NAMALWA (cell line): ENCODE data around the gene MYL6B.
A peak's percentile ranks its signal among the peaks of the same experiment; 100 is the strongest.

Source experiments
- DNase-seq: peaks from one replicate; pipeline ENCODE4 v3.0.0-alpha.2; 2015; ENCODE audit warnings: low spot score

Gene MYL6B

GRCh38 chr12:56152132-56152755 is at the start of gene MYL6B:
Gene MYL6B, plus strand, starts transcription at chr12:56152587. Its CDS starts 1,332 bp downstream, at chr12:56153919.
- DNase-seq, result peak; percentile 95

DNA sequence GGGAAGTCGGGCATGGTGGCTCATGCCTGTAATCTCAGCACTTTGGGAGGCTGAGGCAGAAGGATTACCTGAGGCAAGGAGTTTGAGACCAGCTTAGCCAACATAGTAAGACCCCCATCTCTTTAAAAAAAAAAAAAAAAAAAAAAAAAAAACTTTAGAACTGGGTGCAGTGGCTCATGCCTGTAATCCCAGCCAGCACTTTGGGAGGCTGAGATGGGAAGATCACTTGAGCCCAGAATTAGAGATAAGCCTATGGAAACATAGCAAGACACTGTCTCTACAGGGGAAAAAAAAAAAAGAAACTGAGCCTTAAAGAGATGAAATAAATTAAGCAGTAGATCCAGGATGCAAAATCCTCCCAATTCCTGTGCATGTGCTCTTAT is 49.7 kb upstream of the MYL6B start:
- no peak for DNase-seq

GRCh38 chr12:56103066-56103711 is 49.2 kb upstream of the MYL6B start:
- DNase-seq, result no peak

GRCh38 chr12:56103823-56104108 is 48.6 kb upstream of the MYL6B start:
- no peak for DNase-seq

DNA sequence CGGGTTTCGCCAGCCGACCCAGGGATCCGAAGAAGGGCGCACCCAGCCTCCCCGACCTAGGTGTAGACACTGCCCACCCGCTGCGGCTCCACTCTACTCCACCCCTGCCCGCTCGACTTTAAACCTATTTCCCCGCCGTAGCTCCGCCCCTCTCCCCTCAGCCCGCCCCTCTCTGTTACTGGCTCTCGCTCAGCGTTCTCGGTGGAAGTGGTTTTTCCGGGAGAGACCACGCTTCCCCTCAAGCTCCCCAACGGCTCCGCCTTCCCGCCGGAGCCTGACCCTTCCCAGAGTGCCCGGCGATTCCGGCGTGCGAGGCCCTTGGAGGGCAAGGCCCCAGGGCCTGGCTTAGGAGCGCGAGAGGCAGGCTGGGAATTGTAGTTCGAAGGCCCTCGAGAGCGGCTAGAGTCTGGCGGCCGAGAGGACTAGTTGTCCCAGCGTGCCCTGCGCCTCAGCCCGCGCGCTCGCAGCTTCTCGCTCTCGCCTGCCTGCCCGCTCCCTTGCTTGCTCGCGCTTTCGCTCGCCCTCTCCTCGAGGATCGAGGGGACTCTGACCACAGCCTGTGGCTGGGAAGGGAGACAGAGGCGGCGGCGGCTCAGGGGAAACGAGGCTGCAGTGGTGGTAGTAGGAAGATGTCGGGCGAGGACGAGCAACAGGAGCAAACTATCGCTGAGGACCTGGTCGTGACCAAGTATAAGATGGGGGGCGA is 48.1 kb upstream of the MYL6B start, which contains the start of gene PA2G4:
PA2G4 (plus strand) TSS at position 451 of the 706 bp plus-strand sequence; CDS start at position 630, 179 bp downstream.
- DNase-seq, result peak; percentile 99

GRCh38 chr12:56104815-56105608 is 47.4 kb upstream of the MYL6B start:
- DNase-seq, result peak; percentile 50

DNA sequence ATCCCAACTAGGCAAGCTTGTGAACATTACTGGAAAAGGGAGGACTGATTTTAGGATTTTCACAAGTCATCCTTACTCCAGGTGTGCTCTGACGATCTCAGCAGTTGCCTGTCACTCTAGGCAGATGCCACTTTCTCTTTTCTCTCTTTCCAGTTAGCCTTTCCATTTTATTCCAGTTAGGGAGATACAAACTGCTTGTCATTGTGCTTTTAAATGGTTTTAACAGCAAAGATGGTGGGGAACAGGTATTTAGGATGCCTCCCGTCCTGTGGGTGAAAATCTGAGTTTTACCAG is 46.8 kb upstream of the MYL6B start:
- no peak for DNase-seq

- no peak for DNase-seq
Measured at GRCh38 chr12:56107242-56107641, 45.1 kb upstream of the MYL6B start.

- DNase-seq, result no peak
Measured at GRCh38 chr12:56110571-56110970, 41.8 kb upstream of the MYL6B start.

DNA sequence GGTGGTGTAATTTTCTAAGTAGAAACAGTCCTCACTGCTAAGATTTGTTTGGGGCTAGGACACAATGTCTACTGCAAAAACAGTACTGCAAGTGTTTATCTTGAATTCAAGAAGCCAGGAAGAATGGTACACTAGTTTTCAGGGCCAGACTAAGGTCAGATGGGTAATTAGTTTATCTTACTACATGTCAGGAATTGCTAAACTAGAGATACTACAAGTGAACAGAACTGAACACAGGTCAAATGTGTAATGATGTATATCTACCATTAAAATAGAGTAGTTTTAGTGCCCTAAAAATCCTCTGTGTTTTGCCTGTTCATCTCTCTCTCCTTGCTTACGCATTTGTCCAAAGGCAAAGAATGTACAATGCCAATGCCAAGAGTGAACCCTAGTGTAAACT is 38.3 kb upstream of the MYL6B start:
- no peak for DNase-seq

DNA sequence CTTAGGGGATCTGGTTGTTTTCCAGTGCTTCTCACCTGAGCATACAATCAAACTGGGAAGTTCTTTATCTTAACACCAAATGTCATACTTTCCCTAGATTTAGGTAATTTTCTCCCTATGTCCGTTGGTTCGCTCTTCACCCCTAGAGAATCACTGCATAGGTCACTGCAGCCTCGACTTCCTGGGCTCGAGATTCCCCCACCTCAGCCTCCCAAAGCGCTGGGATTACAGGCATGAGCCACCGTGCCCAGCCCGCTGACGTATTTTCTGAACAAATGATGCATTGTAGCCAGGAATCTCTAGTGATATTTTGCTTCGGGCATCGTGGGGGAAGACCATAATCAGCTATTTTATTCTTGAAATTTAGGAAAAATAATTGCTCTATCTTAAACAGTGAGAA is 37.1 kb upstream of the MYL6B start:
- no peak for DNase-seq

DNA sequence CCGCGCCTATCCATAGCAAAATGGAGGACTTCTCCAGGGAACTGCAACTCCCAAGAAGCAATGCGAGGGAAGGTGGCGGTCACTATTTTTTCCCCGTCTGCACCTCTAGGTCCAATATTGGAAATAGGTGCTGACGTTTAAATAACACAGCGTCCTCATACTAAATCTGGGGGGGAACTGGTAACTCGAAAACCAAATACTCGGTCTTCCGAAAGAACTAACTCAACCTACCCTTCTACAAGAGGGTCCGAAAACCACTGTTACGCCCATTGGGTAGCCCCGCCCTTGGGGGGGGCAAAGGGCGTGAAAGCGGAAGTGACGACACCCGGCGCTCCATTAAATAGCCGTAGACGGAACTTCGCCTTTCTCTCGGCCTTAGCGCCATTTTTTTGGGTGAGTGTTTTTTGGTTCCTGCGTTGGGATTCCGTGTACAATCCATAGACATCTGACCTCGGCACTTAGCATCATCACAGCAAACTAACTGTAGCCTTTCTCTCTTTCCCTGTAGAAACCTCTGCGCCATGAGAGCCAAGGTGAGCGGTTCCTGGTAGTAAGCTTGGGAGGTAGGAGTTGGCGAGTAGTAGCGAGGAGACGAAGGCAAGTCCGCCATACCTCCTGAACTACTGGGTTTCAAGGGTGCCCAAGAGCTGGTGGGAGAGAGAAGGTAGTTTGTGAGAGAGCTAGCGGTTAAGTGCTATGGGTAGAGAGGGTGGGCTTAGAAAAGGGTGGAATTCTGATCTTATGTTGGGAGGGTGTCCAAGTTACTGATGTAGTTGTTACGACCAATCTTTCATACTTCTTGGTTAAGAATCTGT is 35.9 kb upstream of the MYL6B start, which contains the start of gene RPL41:
RPL41 (plus strand) TSS at position 367 of the 815 bp plus-strand sequence.
- DNase-seq, result peak; percentile 97

DNA sequence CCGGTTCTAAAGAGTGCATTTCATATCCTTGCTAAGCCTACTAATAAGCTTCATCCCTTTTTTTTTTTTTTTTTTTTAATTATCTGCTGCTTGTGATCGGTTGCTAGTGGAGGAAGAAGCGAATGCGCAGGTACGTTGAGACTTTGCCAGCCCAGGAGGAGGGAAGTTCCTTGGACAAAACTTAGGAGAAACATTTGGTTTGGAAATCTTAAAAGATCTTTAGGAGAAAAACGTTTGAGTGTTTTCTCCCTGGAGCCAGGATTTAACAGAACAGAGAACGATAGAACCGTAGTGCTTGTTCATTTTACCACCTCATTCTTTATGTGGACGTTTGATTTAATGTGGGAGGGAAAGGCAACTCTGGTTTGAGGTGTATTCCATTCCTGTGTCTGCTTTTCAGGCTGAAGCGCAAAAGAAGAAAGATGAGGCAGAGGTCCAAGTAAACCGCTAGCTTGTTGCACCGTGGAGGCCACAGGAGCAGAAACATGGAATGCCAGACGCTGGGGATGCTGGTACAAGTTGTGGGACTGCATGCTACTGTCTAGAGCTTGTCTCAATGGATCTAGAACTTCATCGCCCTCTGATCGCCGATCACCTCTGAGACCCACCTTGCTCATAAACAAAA is 35.2 kb upstream of the MYL6B start:
- DNase-seq, result peak; percentile 52

DNA sequence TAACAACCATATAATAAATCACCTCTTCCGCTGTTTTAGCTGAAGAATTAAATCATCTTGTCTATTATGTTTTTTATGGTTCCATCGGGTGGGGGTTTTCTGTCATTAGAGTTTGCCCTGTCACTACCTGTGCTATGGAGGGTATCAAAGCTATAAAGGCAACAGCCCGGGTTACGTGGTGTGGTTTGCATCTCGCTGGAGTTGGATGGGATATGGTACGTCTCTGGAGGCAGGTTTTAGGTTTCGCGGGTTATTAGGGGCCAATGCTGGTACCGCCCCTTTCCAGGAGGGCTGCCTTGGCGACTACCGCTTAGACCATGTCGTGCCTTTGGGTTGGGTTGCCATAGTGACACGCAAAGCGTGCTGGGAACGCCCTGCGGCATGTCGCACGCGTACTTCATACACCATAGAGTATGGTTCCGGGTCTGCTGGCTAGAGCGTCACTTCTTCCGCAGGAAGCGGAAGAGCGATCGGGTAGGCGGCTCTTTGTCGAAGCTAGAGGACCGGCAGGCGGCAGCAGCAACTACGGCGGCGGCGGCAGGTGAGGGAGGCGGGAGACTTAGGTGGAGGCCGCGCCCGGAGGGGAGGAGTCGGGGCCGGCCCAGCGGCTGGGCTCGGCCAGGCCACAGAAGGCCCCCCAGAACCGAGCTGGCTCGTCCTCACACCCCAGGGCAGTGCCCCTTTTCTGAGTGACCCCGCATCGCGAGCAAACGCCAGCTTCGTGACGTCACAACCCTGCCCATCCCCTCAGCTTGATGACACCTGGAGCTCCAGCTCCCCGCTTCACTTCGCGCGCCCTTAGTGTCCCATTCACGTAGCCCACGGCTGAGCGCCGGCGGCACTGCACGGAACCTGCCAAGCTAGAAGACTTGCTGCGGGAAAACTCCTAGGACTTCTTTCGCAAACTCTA is 34.4 kb upstream of the MYL6B start, which contains the start of gene ZC3H10:
ZC3H10 (plus strand) TSS at position 489 of the 910 bp plus-strand sequence. CDS start 2,297 bp downstream, outside the sequence.
- peak; percentile 100 for DNase-seq

- DNase-seq, result no peak
Measured at GRCh38 chr12:56118688-56119357, 33.6 kb upstream of the MYL6B start.

DNA sequence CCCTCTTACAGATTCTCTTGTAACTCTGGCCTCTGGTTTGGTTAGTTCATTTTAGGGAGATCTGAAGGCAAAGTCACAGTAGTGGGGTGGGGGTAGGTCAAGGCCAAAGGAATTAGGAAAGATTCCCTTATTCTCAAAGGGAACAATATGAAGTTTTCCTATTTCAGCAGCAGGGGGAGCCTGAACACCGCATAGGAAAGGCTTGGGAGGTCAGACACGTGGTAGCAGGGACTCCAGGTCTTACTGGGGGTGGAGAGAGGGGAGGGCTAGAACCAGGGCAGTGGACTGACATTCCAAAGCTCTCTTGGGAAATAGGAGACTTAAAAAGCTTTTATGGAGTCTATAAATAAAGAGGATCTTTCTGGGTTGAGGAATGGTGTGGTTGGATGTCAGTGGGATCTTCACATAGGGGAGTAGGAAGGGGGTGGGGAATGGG is 33.0 kb upstream of the MYL6B start:
- DNase-seq, result peak; percentile 84

DNA sequence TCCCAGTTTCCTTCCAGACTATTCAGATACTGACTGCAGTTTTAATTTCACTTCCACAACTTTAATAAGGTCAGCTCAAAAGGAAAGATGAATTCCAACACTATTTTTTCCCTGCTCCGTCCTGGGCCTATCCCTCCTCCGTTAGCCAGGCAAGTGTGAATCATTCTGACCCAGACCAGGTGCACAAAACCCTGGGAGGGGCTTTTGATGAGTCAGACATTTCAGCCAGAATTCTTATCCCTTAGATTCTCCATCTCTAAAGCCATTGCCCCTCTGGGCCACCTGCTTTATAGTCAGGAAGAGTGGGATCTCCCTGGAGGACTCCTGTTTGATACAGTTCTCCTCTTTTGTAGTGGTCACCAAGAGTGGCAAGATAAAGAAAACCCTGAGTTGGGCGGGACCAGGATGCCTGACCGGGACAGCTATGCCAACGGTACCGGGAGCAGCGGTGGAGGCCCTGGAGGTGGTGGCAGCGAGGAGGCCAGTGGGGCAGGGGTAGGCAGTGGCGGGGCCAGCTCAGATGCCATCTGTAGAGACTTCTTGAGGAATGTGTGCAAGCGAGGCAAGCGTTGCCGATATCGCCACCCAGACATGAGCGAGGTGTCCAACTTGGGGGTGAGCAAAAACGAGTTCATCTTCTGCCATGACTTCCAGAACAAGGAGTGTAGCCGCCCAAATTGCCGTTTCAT is 32.1 kb upstream of the MYL6B start:
- DNase-seq, result no peak

DNA sequence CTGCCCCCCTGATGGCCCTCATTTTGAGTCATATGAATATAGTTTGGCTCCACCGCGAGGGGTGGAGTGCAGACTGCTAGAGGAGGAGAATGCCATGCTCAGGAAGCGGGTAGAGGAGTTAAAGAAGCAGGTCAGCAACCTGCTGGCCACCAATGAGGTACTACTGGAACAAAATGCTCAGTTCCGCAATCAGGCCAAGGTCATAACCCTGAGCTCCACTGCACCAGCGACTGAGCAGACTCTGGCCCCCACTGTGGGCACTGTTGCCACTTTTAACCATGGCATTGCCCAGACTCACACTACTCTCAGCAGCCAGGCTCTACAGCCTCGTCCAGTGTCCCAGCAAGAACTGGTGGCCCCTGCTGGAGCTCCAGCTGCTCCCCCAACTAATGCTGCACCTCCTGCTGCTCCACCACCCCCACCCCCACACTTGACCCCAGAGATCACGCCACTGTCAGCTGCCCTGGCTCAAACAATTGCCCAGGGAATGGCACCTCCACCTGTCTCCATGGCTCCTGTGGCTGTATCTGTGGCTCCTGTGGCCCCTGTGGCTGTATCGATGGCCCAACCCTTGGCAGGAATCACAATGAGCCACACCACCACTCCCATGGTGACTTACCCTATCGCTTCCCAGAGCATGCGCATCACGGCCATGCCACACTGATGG is 31.1 kb upstream of the MYL6B start:
- no peak for DNase-seq
